Measurements from ENCODE around the gene BCL11B. TPM values are rescaled to one million over a fixed set of nuclear protein-coding genes. Genes with fewer than 3 reads are reported as not detected.

BCL11B gene
- total and polyA plus RNA-seq, 2 donors (not counting 1 experiment from before 2014, with no cell fraction given) = 0.33 to 0.42 TPM

DNA sequence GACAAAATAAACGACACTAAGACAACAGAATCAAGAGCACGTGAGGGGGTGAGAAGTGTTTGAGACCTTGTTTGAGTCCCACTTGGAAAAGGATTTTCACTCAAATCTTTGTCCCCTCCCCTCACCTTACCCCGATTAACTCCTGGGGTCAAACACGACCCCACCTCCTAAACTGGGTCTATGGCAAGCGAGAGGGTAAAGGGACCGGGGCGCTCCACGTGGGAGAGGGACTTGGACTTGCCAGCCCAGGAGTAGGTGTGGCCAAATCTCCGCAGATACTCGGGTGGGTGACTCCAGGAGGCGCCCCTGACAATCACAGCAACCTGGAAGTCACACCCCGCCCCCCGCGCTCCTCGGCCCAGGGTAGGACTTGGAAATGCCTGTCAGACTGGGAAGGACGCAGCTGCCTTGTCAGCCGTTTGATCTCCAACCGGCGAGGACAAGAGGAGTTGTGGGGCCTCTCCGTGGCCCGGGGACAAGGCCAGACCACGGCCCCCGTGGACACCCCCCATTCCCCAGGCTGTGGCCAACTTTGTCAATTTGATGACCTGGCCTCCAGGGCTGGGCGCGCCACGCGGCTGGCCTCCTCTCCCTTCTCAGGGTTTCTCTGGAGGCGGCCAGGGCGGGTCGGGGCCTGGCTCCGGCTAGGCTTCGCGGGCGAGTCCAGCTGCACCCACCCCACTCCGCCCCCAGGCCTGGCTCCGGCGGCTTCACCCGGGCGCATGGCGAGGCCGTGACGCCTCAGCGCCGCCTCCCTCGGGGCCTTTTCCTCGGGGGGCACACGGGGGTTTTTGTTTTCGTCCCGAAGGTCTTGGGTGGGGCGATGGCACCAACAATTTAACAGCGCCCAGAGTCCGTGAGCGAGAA, 1.1 kb upstream of the BCL11B start:
- Histone ChIP-seq H3K4me3 (ENCODE audit: control extremely low read depth in 1 of 5, extremely low read depth in 1 of 5, insufficient read depth in 1 of 5, low read depth in 2 of 5, low read length in 4 of 5) (no peak overlapping the region), H3K4me1 (ENCODE audit: control insufficient read depth in 2 of 2, insufficient read depth in 2 of 2, low read length in 2 of 2) (peaks cover 35% of the 10 kb centered on the region in 2 donors), H3K79me2 (ENCODE audit: control insufficient read depth, insufficient read depth, low read length) (no peaks in the 10 kb centered on the region), H3K36me3 (replicated peaks in 1 of 2; ENCODE audit: control extremely low read depth in 1 of 2, control insufficient read depth in 1 of 2, extremely low read depth in 1 of 2, insufficient read depth in 2 of 2, low read length in 1 of 2) (no peaks in the 10 kb centered on the region), H3K4me2 (replicated peaks; ENCODE audit: low read depth, low read length, poor library complexity, severe bottlenecking) (peak overlapping the region; percentile 52), H4K20me1 (ENCODE audit: control insufficient read depth, insufficient read depth, low read length, poor library complexity, severe bottlenecking) (no peaks in the 10 kb centered on the region), H3K27me3 (replicated peaks in 1 of 4; ENCODE audit: control extremely low read depth in 1 of 4, control insufficient read depth in 3 of 4, insufficient read depth in 4 of 4, low read length in 3 of 4) (peaks cover 0 to 74% (median 43%) of the 10 kb centered on the region in 4 experiments), H2AFZ (ENCODE audit: insufficient read depth, low read depth, low read length, poor library complexity, severe bottlenecking) (no peak overlapping the region), H3K9ac (ENCODE audit: low read length) (no peak overlapping the region), H3K9me3 (ENCODE audit: control extremely low read depth in 1 of 3, control insufficient read depth in 2 of 3, insufficient read depth in 1 of 3, low read length in 2 of 3) (peaks cover 0 to 22% (median 0%) of the 10 kb centered on the region in 3 donors), H3K27ac (ENCODE audit: low read length in 2 of 2) (no peak overlapping the region)
- Mint-ChIP-seq H3K9me3 (ENCODE audit: insufficient read depth) (no peaks in the 10 kb centered on the region), H3K27me3 (peaks cover 67% of the 10 kb centered on the region), H3K4me1 (peaks cover 30% of the 10 kb centered on the region), H3K27ac (no peak overlapping the region), H3K4me3 (peak overlapping the region; percentile 75)
- ChIA-PET CTCF (no interaction called here), POLR2A (no interaction called here)
- ATAC-seq (ENCODE audit: low read depth) = no peak
- no peak for DNase-seq
- TF ChIP-seq, protein P1, sequence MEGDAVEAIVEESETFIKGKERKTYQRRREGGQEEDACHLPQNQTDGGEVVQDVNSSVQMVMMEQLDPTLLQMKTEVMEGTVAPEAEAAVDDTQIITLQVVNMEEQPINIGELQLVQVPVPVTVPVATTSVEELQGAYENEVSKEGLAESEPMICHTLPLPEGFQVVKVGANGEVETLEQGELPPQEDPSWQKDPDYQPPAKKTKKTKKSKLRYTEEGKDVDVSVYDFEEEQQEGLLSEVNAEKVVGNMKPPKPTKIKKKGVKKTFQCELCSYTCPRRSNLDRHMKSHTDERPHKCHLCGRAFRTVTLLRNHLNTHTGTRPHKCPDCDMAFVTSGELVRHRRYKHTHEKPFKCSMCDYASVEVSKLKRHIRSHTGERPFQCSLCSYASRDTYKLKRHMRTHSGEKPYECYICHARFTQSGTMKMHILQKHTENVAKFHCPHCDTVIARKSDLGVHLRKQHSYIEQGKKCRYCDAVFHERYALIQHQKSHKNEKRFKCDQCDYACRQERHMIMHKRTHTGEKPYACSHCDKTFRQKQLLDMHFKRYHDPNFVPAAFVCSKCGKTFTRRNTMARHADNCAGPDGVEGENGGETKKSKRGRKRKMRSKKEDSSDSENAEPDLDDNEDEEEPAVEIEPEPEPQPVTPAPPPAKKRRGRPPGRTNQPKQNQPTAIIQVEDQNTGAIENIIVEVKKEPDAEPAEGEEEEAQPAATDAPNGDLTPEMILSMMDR (IDR thresholded peaks at IDR 0.05) = no peak
- TF ChIP-seq EZH2 (IDR thresholded peaks at IDR 0.05; ENCODE audit: borderline replicate concordance, insufficient read depth, low read depth, low read length, poor library complexity, severe bottlenecking) = no peak
- intact Hi-C loops (cut with micrococcal nuclease) = no loop called here
- WGBS (ENCODE audit: insufficient coverage) = 4% methylated on average over 50 of the region's 53 CpGs

DNA sequence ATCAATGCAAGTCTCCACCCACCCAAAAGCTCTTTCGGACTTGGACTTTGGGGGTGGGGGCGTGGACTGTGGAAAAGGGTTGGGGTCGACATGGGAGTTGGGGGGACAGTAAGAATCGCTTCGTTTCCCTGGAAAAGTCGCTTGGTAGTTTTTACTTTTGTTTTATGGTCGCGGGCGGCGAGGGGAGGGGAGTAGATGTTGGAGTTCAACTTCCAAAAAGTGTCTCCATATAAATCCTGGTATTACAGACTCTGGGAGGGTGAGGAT, 568 bp upstream of the BCL11B start:
- no peak for DNase-seq
- peak overlapping the region; percentile 75 for H3K4me3 Mint-ChIP-seq
- Histone ChIP-seq H2AFZ (ENCODE audit: insufficient read depth, low read depth, low read length, poor library complexity, severe bottlenecking) (no peak overlapping the region), H3K36me3 (replicated peaks in 1 of 2; ENCODE audit: control extremely low read depth in 1 of 2, control insufficient read depth in 1 of 2, extremely low read depth in 1 of 2, insufficient read depth in 2 of 2, low read length in 1 of 2) (no peaks in the 10 kb centered on the region), H3K4me2 (replicated peaks; ENCODE audit: low read depth, low read length, poor library complexity, severe bottlenecking) (peak overlapping the region; percentile 76), H3K27me3 (replicated peaks in 1 of 4; ENCODE audit: control extremely low read depth in 1 of 4, control insufficient read depth in 3 of 4, insufficient read depth in 4 of 4, low read length in 3 of 4) (peaks cover 0 to 76% (median 44%) of the 10 kb centered on the region in 4 experiments), H3K79me2 (ENCODE audit: control insufficient read depth, insufficient read depth, low read length) (no peaks in the 10 kb centered on the region), H3K9ac (ENCODE audit: low read length) (peak overlapping the region; percentile 59), H4K20me1 (ENCODE audit: control insufficient read depth, insufficient read depth, low read length, poor library complexity, severe bottlenecking) (no peaks in the 10 kb centered on the region), H3K4me3 (ENCODE audit: control extremely low read depth in 1 of 5, extremely low read depth in 1 of 5, insufficient read depth in 1 of 5, low read depth in 2 of 5, low read length in 4 of 5) (peak overlapping the region in 1 of 5 experiments; percentile 35), H3K9me3 (ENCODE audit: control extremely low read depth in 1 of 3, control insufficient read depth in 2 of 3, insufficient read depth in 1 of 3, low read length in 2 of 3) (peaks cover 0 to 22% (median 2%) of the 10 kb centered on the region in 3 donors), H3K4me1 (ENCODE audit: control insufficient read depth in 2 of 2, insufficient read depth in 2 of 2, low read length in 2 of 2) (peaks cover 35% of the 10 kb centered on the region in 2 donors), H3K27ac (ENCODE audit: low read length in 2 of 2) (no peak overlapping the region)
- CTCF ChIA-PET = no interaction called here
- H3K27ac Mint-ChIP-seq = no peak overlapping the region
- WGBS (ENCODE audit: insufficient coverage) = 7% methylated on average over 3 of the region's 10 CpGs
- ATAC-seq (ENCODE audit: low read depth) = no peak
- peaks cover 30% of the 10 kb centered on the region for H3K4me1 Mint-ChIP-seq
- no peak for TF ChIP-seq EZH2 (IDR thresholded peaks at IDR 0.05; ENCODE audit: borderline replicate concordance, insufficient read depth, low read depth, low read length, poor library complexity, severe bottlenecking)
- TF ChIP-seq, protein P1 (IDR thresholded peaks at IDR 0.05) = no peak
- peaks cover 67% of the 10 kb centered on the region for H3K27me3 Mint-ChIP-seq
- intact Hi-C loops (cut with micrococcal nuclease) = no loop called here
- POLR2A ChIA-PET = no interaction called here
- no peaks in the 10 kb centered on the region for H3K9me3 Mint-ChIP-seq (ENCODE audit: insufficient read depth)
